K562 (cell line): ENCODE measurements around the gene FRRS1. TPM values are rescaled to one million over a fixed set of nuclear protein-coding genes. Genes with fewer than 3 reads are reported as not detected.

Experiments
- ATAC-seq: fragments of 200-7000 bp; cut with Tn5 transposase; 3 replicates; pipeline ENCODE4 v1.9.1; 2020; ENCODE audit warnings: moderate library complexity
- BruUV-seq: library from RNA; stranded (reverse); fragments of 400-500 nt; replicated peaks from 2 replicates; lab custom pipeline; 2021; lab: Mats Ljungman, UMichigan
- CTCF ChIA-PET: fragments of 300-600 bp; formaldehyde crosslinking; extraction: SDS; loops from one replicate; lab custom pipeline; 2021; ENCODE audit warnings: low intra/inter-chr PET ratio; lab: Yijun Ruan, JAX
- POLR2A ChIA-PET: fragments of 300-600, 350-650 bp; sonication (Branson Sonifier 250); formaldehyde crosslinking; extraction: SDS; loops from one replicate; lab custom pipeline; 2021; ENCODE audit warnings: antibody characterized with exemption, inconsistent platforms; lab: Yijun Ruan, JAX
- DNase-seq, 4 experiments: peaks; one replicate each; pipeline versions ENCODE4 v3.0.0 to v3.0.0-alpha.2; 2011 to 2018; ENCODE audit warnings: low spot score in 3 of 4, mixed read lengths in 3 of 4; ENCODE audit errors: extremely low read depth in 1 of 4
- FAIRE-seq: peaks from 2 replicates; lab custom pipeline; 2011; peaks lifted over from hg19 to GRCh38; lab: Jason Lieb, UNC
- H2AFZ ChIP-seq: 2 replicates; pipeline ENCODE4 v1.6.0; 2011; ENCODE audit warnings: low read depth, low read length, control low read depth, inconsistent platforms
- H3K27ac ChIP-seq: fragments of 200-600 bp; 3 replicates; pipeline ENCODE4 v1.8.0; 2011; ENCODE audit warnings: low read depth, mild to moderate bottlenecking, control low read depth, inconsistent platforms, low read length, moderate library complexity, mixed read lengths; ENCODE audit errors: extremely low read depth
- H3K27me3 ChIP-seq, 2 experiments: fragments of 300-600 bp in 1 of 2; 2 replicates in 1 of 2; 3 replicates in 1 of 2; pipeline versions ENCODE4 v1.6.0 to v1.8.0; 2011; ENCODE audit warnings: inconsistent platforms in 2 of 2, low read length in 2 of 2, mild to moderate bottlenecking in 1 of 2, mixed read lengths in 1 of 2, moderate library complexity in 1 of 2; ENCODE audit not compliant: control insufficient read depth in 2 of 2, insufficient read depth in 2 of 2
- H3K36me3 ChIP-seq: fragments of 300-600 bp; 3 replicates; pipeline ENCODE4 v1.8.0; 2011; ENCODE audit warnings: mild to moderate bottlenecking, low read length, inconsistent platforms; ENCODE audit not compliant: control insufficient read depth, insufficient read depth
- H3K4me1 ChIP-seq, 2 experiments: fragments of 200-600 bp in 1 of 2; replicated peaks in 1 of 2; 2 replicates in 1 of 2; 3 replicates in 1 of 2; pipeline versions ENCODE4 v1.5.1 to v1.8.0; 2011; ENCODE audit warnings: inconsistent platforms in 2 of 2, low read length in 2 of 2, mild to moderate bottlenecking in 1 of 2, mixed read lengths in 1 of 2, moderate library complexity in 1 of 2; ENCODE audit not compliant: control insufficient read depth in 2 of 2, insufficient read depth in 2 of 2
- H3K4me2 ChIP-seq: 2 replicates; pipeline ENCODE4 v1.6.1; 2011; ENCODE audit warnings: low read length, control low read depth, inconsistent platforms, mixed read lengths; ENCODE audit not compliant: insufficient read depth
- H3K4me3 ChIP-seq: fragments of 200-600 bp; sonication (generic), shearing (Covaris generic); 2 replicates; pipeline ENCODE4 v1.5.1; 2016; ENCODE audit warnings: control low read depth, inconsistent platforms
- H3K79me2 ChIP-seq: fragments of 200-600 bp; 3 replicates; pipeline ENCODE4 v1.8.0; 2011; ENCODE audit warnings: low read length, inconsistent platforms; ENCODE audit not compliant: control insufficient read depth, insufficient read depth
- H3K9ac ChIP-seq, 2 experiments: 2 replicates each; pipeline versions ENCODE4 v1.6.0 to v1.6.1; 2011; ENCODE audit warnings: low read depth in 2 of 2, low read length in 2 of 2, control low read depth in 1 of 2, inconsistent platforms in 1 of 2, mild to moderate bottlenecking in 1 of 2, mixed read lengths in 1 of 2; ENCODE audit not compliant: insufficient read depth in 1 of 2
- H3K9me1 ChIP-seq: one replicate; pipeline ENCODE4 v1.6.0; 2011; ENCODE audit warnings: inconsistent platforms, mild to moderate bottlenecking, low read length, moderate library complexity; ENCODE audit not compliant: control insufficient read depth, insufficient read depth
- H3K9me3 ChIP-seq: replicated peaks from 2 replicates; pipeline ENCODE4 v1.5.1; 2011; ENCODE audit warnings: low read depth, low read length, inconsistent platforms; ENCODE audit not compliant: control insufficient read depth, insufficient read depth
- H4K20me1 ChIP-seq: replicated peaks from 2 replicates; pipeline ENCODE4 v1.6.1; 2011; ENCODE audit warnings: low read length, inconsistent platforms, mixed read lengths; ENCODE audit not compliant: control insufficient read depth, insufficient read depth
- MEIS2 ChIP-seq: fragments of 450-650 bp; IDR thresholded peaks from 2 replicates; pipeline ENCODE4 v1.6.1; 2014; ENCODE audit warnings: mild to moderate bottlenecking; ENCODE audit not compliant: partially characterized antibody
- PBX2 ChIP-seq, 2 experiments: IDR thresholded peaks in 1 of 2; conservative IDR thresholded peaks in 1 of 2; 2 replicates each; pipeline ENCODE4 v1.6.1; 2016; ENCODE audit warnings: low read depth in 2 of 2, mild to moderate bottlenecking in 1 of 2, missing compliant biosample characterization in 1 of 2, missing genetic modification characterization in 1 of 2, moderate library complexity in 1 of 2
- SRSF3 ChIP-seq: fragments of 200-400 bp; formaldehyde crosslinking; IDR thresholded peaks from 2 replicates; pipeline ENCODE4 v1.6.1; 2016; ENCODE audit warnings: mild to moderate bottlenecking, low read length, moderate library complexity; ENCODE audit not compliant: insufficient read depth
- ZNF589 ChIP-seq: fragments of 200-800 bp; sonication (Bioruptor generic); IDR thresholded peaks from 2 replicates; pipeline ENCODE4 v1.6.1; 2016; ENCODE audit warnings: low read depth, missing genetic modification characterization, missing compliant biosample characterization
- WGBS: fragments of 100-300 bp; shearing (Covaris generic); methylation state at CpG from one replicate; pipeline ENCODE4 v1.1.6; 2016; ENCODE audit warnings: low coverage, mixed read lengths; ENCODE audit not compliant: insufficient coverage; ENCODE audit errors: missing lambda C conversion rate; 5-methylcytosine and 5-hydroxymethylcytosine counted together
- in situ Hi-C: fragments of 300-500 bp; cut with MboI; formaldehyde crosslinking; loops from 4 replicates; pipeline ENCODE4 v1.15.0; 2018; ENCODE audit warnings: inconsistent platforms, mixed read lengths
- intact Hi-C: fragments of 100-400 bp; cut with micrococcal nuclease; formaldehyde crosslinking; loops from 2 replicates; pipeline ENCODE4 v1.14.2; 2022
- polyA plus RNA-seq, 8 experiments: library from polyadenylated mRNA; depleted of rRNA in 4 of 8; stranded (reverse) in 5 of 8; unstranded in 3 of 8; fragments of >200 nt; fragmentation: Nextera tagmentation in 2 of 8; fragmentation: Illumina TruSeq in 1 of 8; extraction: Ambion mirVana in 2 of 8; extraction: Trizol in 1 of 8; gene quantifications; 2 replicates each; pipeline versions ENCODE4 v1.2.1 to v1.2.3, GENCODE V29; 2011 to 2014; ENCODE audit warnings: inconsistent platforms in 1 of 8, missing spikeins in 1 of 8
- total RNA-seq, 7 experiments: library from RNA; depleted of rRNA in 6 of 7; stranded (reverse); fragments of >200 nt in 6 of 7; fragmentation: Illumina TruSeq in 2 of 7; extraction: Trizol in 2 of 7; gene quantifications; 2 replicates each; pipeline versions ENCODE4 v1.2.1 to v1.2.3, GENCODE V29; 2011 to 2021; ENCODE audit warnings: low replicate concordance in 1 of 7

The FRRS1 gene
- total and polyA plus RNA-seq, 9 of the 15 experiments (the other 6 are each of a cell fraction or from before 2014, with no cell fraction given), result 0.87 to 54.0 (median 23.7) TPM

GRCh38 chr1:99789715-99790114 lies 23.3 kb upstream of the FRRS1 start:
- no peak; the same call in 2 of the 3 replicates for ATAC-seq
- intact Hi-C loops, result no loop called here
- in situ Hi-C loops, result no loop called here
- Histone ChIP-seq H3K4me3 (no peak overlapping the region), H3K9me1 (no peaks in the 10 kb centered on the region), H3K4me1 (no peaks in the 10 kb centered on the region; a peak in 1 of 5 replicates), H3K36me3 (no peaks in the 10 kb centered on the region), H2AFZ (peak overlapping the region; percentile 65), H3K79me2 (no peaks in the 10 kb centered on the region), H3K9me3 (no peaks in the 10 kb centered on the region), H3K4me2 (no peak overlapping the region), H3K9ac (no peak overlapping the region), H3K27me3 (no peaks in the 10 kb centered on the region), H3K27ac (no peak overlapping the region), H4K20me1 (no peaks in the 10 kb centered on the region)
- POLR2A ChIA-PET, result no interaction called here
- 10% methylated on average over 2 of the region's 2 CpGs for WGBS
- DNase-seq, result no peak
- TF ChIP-seq PBX2 (CRISPR knock-in tag; IDR thresholded peaks at IDR 0.05; ENCODE audit: low read depth), result no peak
- 0 out of 2 replicates have a peak, but pooled peaks have one; percentile 16 for TF ChIP-seq PBX2 (tag; conservative IDR thresholded peaks at IDR 0.05; ENCODE audit: low read depth)
- TF ChIP-seq SRSF3, result no peak
- TF ChIP-seq MEIS2, result peak; percentile 11
- TF ChIP-seq ZNF589 (CRISPR knock-in tag), result no peak
- CTCF ChIA-PET, result no interaction called here
- no peak for FAIRE-seq
- no TSS peak for BruUV-seq
